ENCODE measurements around the gene NRROS.
"Not testable (repeated sequence)": the region's sequence is repeated elsewhere in the genome, so short reads cannot be mapped to it uniquely, and the experiment has no call there.

NRROS gene

DNA sequence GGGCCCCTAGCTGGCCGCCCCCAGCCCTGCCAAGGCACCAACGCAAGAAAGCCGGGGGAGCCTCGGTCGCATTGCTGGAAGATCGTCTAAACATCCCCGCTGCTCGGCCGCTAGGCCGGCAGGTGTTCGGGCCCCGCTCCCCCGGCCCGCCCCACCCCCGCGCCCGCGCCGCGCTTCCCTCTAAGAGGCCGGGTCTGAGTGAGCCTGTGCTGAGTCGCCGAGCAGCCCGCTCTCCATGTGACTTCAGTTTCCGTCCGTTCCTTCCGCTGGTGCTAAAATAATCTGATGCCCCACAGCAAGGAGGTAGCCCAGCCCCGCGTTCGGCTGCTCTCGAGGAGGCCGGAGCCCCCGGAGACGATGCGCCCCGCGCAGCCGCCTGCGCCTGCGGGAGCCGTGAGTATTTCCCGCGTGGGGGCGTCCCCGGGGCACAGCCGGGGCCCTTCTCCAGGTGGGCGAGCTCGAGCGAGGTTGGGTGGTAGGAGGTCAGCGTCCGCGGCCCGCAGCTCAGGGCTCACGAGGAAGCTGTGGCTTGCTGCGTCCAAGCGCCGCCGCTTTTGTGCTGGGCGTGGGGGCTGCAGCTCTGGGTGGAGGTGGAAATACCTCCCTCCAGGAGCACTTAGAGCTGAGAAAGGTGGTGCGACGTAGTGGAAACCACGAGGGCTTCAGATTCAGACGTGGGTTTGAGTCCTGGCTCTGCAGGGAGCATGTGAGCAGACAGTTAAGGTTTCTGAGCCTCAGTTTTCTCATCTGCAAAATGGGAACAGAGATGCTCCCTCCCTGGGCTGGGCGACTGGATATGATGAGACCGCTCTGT lies at the start of gene NRROS:
NRROS (plus strand) TSS at position 212 of the 814 bp plus-strand sequence. CDS start 14,846 bp downstream, outside the sequence.
- DNase-seq: peak; percentile 64

DNA sequence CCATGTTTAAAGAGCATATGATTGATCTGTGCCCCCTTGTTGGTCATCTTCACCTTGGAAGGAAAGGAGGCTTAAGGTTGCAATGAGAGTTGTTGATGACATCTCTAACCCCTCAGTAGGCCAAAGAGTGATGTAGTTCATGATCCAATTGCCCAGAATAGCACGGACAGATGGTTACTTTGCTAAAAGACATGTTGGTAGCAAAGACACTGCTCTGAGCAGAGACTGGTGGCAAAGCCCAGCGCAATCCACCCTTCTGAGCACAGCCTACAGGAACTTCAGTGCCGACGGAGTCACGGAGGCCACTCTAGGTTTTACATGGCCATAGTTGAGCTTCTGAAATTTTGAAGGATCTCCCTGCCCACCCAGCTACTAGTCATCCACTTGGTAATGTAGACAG lies 49.2 kb upstream of the NRROS start:
- DNase-seq: no peak

DNA sequence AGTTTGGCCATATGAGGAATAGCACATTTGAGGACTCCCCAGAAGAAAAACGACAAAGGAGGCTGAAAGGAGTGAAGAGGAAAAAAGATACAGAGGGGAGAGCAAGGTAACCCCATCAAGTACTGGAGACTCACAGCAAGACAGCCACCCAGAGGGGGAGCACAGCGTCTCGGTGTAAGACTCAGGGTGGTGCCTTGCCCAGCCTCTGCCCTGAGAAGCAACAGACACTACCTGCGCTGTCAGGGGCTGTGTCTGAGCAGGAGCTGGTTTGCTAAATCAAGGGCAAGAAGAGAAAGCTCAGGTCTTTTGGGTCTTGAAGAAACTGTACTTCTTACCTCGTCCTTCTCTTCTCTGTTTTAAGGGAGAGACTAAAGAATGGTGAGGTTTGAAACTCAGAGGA lies 43.1 kb upstream of the NRROS start:
- no peak for DNase-seq

DNA sequence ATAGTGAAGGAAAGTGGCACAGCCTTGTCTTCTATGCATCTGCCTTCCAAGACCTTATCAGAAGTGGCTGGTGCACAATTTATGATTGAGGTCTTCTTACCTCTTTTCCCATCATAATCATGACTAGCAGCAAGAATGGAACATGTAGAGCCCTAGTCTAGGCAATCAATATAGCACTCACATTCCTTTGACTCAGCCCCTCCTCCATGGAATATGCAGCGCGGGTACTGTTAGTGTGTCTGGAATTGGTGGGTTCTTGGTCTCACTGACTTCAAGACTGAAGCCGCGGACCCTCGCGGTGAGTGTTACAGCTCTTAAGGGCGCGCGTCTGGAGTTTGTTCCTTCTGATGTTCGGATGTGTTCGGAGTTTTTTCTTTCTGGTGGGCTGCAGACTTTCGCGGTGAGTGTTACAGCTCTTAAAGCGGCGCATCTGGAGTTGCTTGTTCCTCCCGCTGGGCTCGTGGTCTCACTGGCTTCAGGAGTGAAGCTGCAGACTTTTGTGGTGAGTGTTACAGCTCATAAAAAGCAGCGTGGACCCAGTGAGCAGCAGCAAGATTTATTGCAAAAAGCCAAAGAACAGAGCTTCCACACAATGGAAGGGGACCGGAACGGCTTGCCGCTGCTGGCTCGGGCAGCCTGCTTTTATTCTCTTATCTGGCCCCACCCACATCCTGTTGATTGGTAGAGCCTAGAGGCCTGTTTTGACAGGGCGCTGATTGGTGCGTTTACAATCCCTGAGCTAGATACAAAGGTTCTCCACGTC lies 41.3 kb upstream of the NRROS start:
- not testable (repeated sequence) for DNase-seq

DNA sequence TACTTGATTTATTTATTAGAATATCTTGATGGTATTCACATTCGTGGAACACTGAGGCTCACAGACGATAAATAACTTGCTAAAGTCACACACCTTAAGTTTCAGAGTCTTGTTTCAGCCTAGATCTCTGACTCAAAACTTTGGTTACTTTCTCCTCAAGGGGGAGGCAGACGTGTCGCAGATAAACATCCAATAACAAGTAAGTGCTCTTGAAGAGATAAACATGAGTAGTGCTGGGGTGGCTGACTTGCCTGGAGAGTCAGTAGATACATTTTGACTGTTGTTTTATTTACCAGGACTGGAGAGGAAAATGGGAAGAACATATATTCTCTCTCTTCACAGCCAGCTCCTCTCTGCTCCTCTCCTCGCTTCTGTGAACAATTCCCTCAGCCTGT lies 39.8 kb upstream of the NRROS start:
- DNase-seq: no peak

DNA sequence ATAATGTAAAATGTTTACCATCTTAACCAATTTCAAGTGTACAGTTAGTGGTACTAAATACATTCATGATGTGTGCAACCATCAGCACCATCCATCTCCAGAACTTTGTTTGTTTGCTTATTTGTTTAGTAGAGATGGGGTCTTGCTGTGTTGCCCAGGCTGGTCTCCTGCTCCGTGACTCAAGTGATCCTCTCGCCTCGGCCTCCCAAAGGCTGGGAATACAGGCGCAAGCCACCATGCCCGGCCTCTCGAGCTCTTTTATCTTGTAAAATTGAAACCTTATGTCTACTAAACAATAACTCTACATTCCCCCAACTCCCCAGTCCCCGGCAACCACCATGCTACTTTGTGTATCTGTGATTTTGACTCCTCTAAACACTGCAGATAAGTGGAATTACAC lies 39.1 kb upstream of the NRROS start:
- DNase-seq: no peak

DNA sequence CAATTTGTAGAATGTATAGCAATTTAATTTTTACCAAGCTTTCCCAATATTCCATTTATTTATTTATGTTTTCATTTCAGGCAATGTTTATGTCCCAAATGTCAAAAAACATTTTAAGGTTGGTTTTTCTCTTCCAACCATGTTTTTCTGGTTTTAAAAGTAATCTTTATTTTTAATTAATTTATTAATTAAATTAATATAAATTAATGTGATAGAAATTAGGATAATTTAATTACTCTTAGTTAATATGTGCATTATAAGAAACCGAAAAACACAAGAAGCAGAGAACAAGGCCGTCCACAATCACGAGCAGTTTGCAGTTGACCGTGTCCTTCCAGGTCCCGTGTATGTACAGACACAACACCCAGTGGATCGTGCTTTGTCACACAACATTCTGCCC lies 36.8 kb upstream of the NRROS start:
- DNase-seq: no peak

DNA sequence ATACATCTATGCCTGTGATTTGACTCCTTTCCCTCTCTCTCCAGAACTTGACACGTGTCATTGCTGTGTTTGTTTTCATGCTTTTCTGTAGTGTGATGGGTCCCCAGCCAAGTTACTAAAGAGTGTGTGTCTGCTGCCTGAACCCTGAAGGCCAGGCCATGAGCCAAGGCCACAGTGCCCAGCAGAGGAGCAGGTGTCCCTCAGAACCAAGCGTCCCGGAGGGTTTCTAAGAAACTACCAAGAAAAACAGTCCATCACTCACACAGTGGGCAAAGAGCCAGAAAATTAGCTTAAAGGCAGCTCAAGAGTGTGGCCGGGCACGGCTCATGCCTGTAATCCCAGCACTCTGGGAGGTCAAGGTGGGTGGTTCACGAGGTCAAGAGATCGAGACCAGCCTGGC lies 35.8 kb upstream of the NRROS start:
- no peak for DNase-seq

DNA sequence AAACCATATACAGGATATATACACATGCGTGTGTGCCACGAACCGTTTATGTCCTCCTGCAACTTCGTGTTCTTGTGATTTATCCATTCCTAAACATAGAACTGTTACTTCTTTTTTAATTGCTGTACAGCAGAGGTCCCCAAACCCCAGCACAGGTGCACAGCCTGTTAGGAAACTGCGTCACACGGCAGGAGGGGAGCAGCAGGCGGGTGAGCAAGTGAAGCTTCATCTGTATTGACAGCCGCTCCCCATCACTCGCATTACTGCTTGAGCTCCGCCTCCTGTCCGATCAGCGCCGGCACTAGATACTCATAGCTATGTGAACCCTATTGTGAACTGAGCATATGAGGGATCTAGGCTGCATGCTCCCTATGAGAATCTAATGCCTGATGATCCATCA lies 34.9 kb upstream of the NRROS start:
- DNase-seq: peak; percentile 47

DNA sequence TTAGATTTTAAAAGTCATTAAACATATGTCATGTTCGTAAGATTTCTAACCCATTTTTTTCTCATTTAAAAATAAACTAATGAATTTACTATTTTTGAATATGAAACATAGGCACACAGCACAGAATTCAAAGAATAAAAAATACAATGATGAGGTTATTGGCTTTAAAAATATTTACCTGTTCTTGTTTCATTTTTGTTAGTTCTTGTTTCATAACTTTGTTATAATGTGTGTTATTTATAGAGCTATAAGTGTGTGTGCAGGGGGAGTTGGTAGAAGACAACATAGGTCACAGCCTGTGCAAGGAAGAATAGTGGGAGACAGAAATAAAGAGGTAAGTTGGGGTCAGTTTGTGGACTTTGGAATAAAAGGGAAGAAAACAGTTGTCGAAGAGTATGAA lies 30.8 kb upstream of the NRROS start:
- no peak for DNase-seq

DNA sequence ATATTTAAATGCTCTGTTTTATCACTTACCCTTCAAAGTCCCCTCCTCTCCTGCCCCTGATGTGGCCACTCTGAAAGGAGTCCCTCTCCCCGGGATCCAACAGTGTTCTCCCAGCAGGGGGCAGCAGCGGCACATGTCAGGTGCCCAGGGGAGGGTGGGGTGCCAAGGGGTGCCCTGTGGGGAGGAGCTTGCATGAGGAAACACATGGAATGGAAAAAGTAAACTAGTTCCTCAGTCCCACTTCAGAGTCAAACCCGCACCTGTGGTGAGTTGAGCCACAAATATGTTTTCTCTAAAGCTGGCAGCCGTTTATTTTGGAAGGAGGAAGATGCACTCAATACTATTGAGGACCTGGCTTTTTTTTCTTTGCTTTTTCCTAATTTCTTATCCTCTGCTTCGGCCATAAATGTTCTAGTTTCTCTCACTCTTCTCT lies 30.1 kb upstream of the NRROS start:
- peak; percentile 96 for DNase-seq

DNA sequence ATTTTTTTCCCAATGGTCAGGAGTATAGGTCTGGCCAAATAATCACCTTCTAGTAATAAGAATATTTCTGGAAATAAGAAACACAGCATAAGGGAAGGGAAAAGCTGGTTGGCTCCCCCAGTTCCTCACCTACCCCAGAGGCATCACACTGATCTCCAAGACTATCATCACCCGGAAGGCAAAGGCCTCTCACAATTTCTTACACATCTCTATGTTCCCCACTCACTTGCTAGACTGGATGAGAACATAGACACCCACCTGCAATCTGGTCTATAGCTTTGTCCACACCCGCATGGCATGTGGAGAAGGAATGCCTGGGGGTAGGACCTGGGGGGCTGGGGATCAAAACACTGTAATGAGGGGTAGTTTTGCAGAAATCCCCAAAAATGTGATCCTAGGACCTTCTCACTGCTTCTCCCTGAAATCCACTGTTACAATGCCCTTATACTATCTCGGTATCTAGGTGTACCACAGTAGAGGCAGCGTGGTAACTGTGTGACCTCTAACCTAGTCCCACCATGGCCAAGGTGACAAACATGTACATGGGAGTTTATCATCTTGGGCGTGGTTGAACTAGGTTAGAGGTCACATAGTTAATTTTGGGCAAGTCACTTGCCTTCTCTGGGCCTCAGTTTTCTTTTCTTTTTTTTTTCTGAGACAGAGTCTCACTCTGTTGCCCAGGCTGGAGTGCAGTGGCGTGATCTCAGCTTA lies 29.5 kb upstream of the NRROS start:
- no peak for DNase-seq

DNA sequence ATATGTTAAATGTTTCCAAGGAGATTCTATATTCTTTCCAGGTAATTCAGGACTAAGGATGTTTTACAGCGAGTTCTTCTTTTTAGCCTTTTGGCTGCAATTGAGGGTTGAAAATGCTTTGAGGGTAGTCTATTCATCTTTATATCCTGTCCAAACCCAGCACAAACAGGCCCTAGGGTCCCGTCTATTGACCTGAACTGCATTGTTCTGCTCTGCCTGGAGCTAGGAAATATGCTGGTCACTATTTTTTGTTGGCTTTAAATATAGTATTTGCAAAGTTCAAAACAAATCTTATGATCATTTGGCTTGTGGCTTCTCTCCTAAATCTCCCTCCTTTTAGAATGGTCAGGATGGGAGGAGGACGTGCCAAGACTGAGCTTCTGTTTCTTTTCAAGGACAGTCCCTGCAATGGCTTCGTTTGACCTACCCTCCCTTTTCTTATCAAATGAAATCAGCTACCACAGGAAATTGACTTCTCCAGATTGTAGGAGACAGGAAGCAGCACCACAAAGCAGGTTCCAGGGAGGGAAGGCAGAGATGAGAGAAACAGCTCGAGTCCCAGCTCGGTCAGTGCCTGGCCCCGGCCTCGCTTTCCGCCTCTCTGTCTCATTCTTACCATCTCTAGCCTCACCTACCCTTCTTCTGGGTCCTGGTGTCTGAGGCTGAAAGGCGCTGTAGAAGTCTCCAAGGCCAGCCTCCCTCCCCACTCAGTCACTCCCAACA lies 27.6 kb upstream of the NRROS start:
- DNase-seq: no peak

DNA sequence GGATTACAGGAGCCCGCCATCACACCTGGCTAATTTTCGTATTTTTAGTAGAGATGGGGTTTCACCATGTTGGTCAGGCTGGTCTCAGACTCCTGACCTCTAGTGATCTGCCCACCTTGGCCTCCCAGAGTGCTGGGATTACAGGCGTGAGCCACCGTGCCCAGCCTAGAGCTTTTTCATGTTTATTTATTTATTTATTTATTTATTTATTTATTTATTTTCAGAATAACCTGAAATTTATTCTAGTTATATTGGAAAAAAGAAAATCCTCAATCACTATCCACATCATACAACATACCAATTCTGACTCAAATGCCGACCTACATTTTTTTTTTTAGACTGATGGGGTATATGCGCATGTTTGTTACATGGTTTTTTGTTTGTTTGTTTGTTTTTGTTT lies 24.3 kb upstream of the NRROS start:
- DNase-seq: not testable (repeated sequence)

DNA sequence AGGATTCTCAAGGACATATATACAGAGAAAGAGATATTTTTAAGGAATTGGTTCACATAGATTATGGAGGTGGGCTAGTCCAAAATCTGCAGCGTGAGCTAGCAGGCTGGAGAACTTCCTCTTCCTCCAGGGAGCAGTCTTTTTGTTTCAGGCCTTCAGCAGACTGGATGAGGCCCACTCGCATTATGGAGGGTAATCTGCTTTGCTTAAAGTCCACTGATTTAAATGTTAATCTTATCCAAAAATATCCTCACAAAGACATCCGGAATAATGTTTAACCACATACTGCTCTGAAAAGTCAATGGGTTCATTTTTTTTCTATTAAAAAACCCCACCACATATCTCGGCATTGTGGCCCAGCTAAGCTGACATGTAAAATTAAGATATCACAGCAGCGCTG lies 22.2 kb upstream of the NRROS start:
- DNase-seq: no peak

DNA sequence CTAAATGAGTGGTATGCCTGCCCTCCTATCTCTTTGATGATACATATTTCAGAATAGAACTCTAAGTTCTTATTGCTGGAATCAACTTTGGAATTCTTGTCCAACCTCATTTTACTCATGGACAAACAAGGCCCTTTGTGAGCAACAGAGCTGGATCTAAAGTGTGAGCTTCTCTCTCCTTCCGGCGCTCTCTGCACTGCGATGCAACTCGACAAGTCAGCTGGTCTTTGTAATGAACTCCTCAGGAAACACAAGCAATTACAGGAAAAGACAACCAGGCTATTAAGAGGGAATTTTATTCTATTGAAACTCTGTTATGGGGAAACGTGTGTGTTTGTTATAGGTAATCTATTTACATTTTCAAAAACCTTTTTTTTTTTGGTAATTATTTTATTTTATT lies 20.3 kb upstream of the NRROS start:
- no peak for DNase-seq

DNA sequence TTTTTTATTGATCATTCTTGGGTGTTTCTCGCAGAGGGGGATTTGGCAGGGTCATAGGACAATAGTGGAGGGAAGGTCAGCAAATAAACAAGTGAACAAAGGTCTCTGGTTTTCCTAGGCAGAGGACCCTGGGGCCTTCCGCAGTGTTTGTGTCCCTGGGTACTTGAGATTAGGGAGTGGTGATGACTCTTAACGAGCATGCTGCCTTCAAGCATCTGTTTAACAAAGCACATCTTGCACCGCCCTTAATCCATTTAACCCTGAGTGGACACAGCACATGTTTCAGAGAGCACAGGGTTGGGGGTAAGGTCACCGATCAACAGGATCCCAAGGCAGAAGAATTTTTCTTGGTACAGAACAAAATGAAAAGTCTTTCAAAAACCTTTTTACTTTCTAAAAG lies 19.9 kb upstream of the NRROS start:
- DNase-seq: not testable (repeated sequence)

DNA sequence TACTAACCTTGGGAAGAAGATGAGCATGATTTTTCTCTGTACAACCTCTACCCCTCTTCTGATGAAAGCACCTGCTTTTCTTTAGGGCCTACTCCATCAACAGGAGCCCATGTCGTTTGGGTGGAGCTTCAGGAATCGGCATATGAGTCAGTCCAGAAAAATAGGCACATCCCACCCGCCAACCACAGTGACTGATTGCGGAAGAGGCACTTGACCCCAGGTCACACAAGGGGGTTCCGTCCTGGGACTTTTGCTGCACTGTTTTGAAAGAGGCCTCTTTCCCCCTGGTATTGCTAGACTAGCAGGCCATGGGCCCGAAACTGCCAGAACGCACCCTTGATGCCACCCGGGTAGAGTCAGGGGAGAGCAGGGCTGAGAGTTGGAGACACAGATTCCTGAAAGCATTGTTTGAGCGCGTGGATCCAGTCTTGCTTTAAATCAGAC lies 19.3 kb upstream of the NRROS start:
- DNase-seq: no peak

DNA sequence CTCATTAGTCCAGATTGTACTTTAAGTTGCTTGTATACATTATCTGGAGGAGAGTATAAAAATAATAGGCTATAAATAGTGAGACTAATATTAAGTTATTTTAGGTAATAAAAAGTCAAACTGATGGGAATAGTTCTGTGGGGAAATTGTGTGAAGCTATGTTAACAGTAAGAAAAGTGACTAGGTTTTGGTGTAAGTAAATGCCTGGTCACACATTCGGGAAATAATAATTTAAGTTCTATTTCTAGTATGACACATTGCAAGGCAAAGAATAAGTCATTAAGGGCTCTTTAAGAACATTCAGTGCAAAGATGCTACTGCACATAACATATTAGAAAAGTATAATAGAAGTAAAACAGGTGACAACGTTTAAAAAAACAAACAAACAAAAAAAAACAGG lies 18.8 kb upstream of the NRROS start:
- DNase-seq: no peak

DNA sequence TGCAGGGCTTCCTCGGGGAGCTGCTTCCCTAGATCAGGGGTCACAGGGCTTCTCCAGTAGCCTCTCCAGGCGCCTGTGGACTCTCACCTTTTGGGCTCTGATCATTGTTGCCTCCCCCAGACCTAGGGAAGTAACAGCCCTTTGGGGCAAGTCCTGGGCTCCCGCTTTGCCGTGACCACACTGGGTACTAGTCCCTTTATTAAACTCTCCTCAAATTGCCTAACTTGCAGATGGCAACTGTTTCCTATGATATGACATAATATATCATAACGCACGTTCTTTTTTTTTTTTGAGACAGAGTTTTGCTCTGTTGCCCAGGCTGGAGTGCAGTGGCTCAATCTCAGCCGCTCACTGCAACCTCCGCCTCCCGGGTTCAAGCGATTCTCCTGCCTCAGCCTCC lies 17.9 kb upstream of the NRROS start:
- no peak for DNase-seq

DNA sequence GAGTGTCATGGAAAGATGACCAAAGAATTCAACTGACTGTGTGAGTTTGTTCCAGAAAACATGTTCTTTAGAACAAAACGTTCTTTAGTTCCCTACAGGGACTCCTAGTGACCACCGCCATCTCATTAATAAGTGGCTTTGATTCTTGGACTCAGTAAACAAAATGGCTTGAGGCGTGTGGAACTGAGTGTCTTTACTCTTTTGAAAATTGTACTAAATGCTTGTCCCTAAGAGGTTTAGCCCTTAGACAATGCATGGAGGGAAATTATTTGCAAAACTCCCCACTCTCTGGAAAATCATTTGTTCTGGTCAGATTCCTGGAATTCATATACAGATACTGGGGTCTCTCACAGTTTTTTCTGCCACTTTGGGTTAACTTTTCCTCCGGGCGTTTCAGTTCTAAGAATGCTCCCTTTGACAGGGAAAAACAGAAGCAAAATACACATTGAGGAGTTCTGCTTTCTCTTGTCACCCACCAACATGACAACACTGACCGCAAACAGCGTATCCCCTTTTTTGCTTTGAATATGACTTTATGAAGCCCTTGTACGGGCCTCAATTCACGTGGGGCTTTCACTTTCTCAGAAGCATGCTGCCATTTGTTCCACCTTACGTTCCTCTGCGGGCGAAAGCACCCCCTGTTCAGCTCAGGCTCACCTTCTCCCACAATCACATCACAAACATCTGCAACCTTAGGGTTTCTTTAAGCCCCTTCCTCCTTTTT lies 15.3 kb upstream of the NRROS start:
- no peak for DNase-seq

DNA sequence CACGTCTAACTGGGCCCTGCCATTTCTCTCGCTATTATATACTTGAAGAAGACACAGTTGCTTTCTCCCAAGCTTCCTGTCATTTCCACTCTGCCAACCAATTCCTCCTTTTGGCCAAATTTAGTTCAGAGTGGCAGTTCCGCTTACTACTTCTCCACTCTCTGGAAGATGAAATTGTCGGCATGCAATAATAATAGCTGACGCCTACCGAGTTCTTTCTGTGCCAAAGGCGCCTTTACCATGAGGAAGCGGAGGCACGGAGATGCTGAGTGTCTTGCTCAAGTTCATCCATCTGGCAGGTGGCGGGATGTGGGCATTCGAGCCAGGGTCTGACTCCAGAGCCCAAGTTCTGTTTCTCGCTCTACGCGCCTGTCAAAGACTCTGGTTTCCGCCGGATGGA lies 14.6 kb upstream of the NRROS start:
- DNase-seq: no peak

Data from activated gamma-delta T cell treated with Interleukin-2 at 50 U/mL for 16 hours (primary cell).